ENCODE measurements around the gene STEAP4. TPM values are rescaled to one million over a fixed set of nuclear protein-coding genes. Genes with fewer than 3 reads are reported as not detected.

STEAP4 gene
- total RNA-seq, 2 donors from 2014 or later: 39.6 to 40.1 TPM

- no peak for DNase-seq (ENCODE audit: low spot score)
- no peak for TF ChIP-seq POLR2A (IDR thresholded peaks at IDR 0.05)
- TF ChIP-seq POLR2AphosphoS5 (IDR thresholded peaks at IDR 0.05): no peak
- no peak for TF ChIP-seq CTCF (IDR thresholded peaks at IDR 0.05)
- H3K4me1 ChIP-seq (replicated peaks): no peaks in the 10 kb centered on the region
- no peaks in the 10 kb centered on the region for H3K36me3 ChIP-seq
- WGBS: 46% methylated on average over 2 of the region's 2 CpGs
- no peak overlapping the region for H3K4me3 ChIP-seq
- no peaks in the 10 kb centered on the region for H3K27me3 ChIP-seq (replicated peaks; ENCODE audit: insufficient read depth)
- intact Hi-C loops (cut with DNase I): no loop called here
- no peak overlapping the region for H3K27ac ChIP-seq
- no peaks in the 10 kb centered on the region for H3K9me3 ChIP-seq
Measured at GRCh38 chr7:88224601-88225275, 82.0 kb downstream of the STEAP4 start.

- Histone ChIP-seq H3K4me1 (replicated peaks) (no peaks in the 10 kb centered on the region), H3K27ac (no peak overlapping the region), H3K4me3 (no peak overlapping the region), H3K36me3 (no peaks in the 10 kb centered on the region), H3K27me3 (replicated peaks; ENCODE audit: insufficient read depth) (no peaks in the 10 kb centered on the region), H3K9me3 (no peaks in the 10 kb centered on the region)
- intact Hi-C loops (cut with DNase I): no loop called here
- no peak for DNase-seq (ENCODE audit: low spot score)
- TF ChIP-seq POLR2A (IDR thresholded peaks at IDR 0.05) (no peak), CTCF (IDR thresholded peaks at IDR 0.05) (no peak), POLR2AphosphoS5 (IDR thresholded peaks at IDR 0.05) (no peak)
- WGBS: 100% methylated on average over 2 of the region's 2 CpGs
Measured at GRCh38 chr7:88223265-88223664, 83.4 kb downstream of the STEAP4 start.

Other genes starting within 250 kb of the STEAP4 start
- gene SRI, start 86.9 kb downstream of the STEAP4 start, total RNA-seq: 10 to 100 TPM; 61.9 to 78.8 TPM

Measured in prostate gland (tissue), 2 donors.